Measurements from ENCODE around the gene SLAIN1. TPM values are rescaled to one million over a fixed set of nuclear protein-coding genes. Genes with fewer than 3 reads are reported as not detected.
A peak's percentile ranks its signal among the peaks of the same experiment; 100 is the strongest.

Gene SLAIN1
- total and polyA plus RNA-seq, 2 of the 4 experiments (the other 2 are of a cell fraction) = 0.29 to 0.36 TPM

DNA sequence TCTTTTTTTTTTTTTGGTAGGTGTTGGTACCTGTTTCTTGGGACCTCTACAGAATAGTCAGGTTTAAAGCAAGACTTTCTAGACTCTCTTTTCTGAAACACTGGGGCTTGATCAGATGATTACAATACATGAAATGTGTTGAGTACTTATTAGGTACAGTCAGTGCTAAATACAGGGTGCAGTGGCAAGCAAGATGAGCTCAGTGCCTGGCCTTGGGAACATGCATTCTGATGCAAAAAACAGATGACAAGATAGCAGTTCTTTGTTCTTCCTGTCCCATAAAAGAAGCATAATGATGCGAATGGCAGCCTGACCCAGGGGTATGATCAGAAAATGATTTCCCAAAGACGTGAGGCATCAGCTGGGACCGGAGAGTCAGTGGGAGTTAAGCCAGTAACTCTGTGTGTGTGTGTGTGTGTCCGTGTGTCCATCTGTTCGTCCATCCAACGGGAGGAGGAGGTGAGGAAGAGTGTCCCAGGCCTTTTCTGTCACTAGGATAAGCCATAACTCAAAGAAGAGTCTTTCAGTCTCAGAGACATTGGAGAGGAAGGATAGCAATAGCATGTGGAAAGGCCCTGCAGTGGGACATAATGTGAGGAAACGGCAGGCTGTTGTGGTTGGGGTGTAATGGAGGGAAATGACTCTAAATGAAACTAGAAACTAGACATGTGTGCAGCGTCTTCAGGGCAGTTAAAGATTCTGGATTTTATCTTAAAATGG is 32.2 kb downstream of the SLAIN1 start:
- ATAC-seq (ENCODE audit: low read depth) = no peak
- Histone ChIP-seq H3K79me1 (ENCODE audit: low read depth in 1 of 2, low read length in 2 of 2) (no peaks in the 10 kb centered on the region), H2BK20ac (ENCODE audit: low read depth, low read length) (no peak overlapping the region), H3K9me1 (ENCODE audit: insufficient read depth, low read length) (no peaks in the 10 kb centered on the region), H3K4me3 (ENCODE audit: insufficient read depth, low read depth, low read length) (no peak overlapping the region), H3K4me2 (ENCODE audit: low read depth, low read length) (no peak overlapping the region), H3K23ac (ENCODE audit: low read depth, low read length) (no peak overlapping the region), H3K27me3 (ENCODE audit: control insufficient read depth, insufficient read depth, low read length) (peaks cover 1% of the 10 kb centered on the region; the same call in 1 of the 2 replicates), H3K27ac (ENCODE audit: insufficient read depth, low read length) (no peak overlapping the region), H3K4me1 (ENCODE audit: control insufficient read depth, insufficient read depth, low read length) (no peaks in the 10 kb centered on the region), H3K9me3 (ENCODE audit: control insufficient read depth, insufficient read depth, low read length) (no peaks in the 10 kb centered on the region), H4K20me1 (ENCODE audit: insufficient read depth, low read length) (no peaks in the 10 kb centered on the region), H3K9ac (ENCODE audit: low read depth, low read length) (no peak overlapping the region), H2AK5ac (ENCODE audit: low read depth, low read length) (no peak overlapping the region), H2AK9ac (replicated peaks; ENCODE audit: low read depth, low read length, poor library complexity) (no peak overlapping the region), H2BK15ac (ENCODE audit: low read depth, low read length) (no peak overlapping the region), H2BK5ac (ENCODE audit: low read depth, low read length, poor library complexity, severe bottlenecking) (no peak overlapping the region), H3K14ac (replicated peaks; ENCODE audit: low read depth, low read length) (no peak overlapping the region), H2BK120ac (ENCODE audit: low read depth, low read length) (no peak overlapping the region), H3K56ac (ENCODE audit: extremely low read depth, insufficient read depth, low read length) (no peak overlapping the region), H3K36me3 (ENCODE audit: control insufficient read depth, insufficient read depth, low read length) (no peaks in the 10 kb centered on the region), H4K91ac (ENCODE audit: insufficient read depth, low read depth, low read length) (no peak overlapping the region), H3K4ac (ENCODE audit: low read depth, low read length) (no peak overlapping the region), H4K5ac (ENCODE audit: low read depth, low read length) (no peak overlapping the region), H4K8ac (ENCODE audit: low read depth in 2 of 2, low read length in 2 of 2) (no peak overlapping the region), H3K18ac (ENCODE audit: low read depth, low read length) (no peak overlapping the region), H2AFZ (replicated peaks; ENCODE audit: low read length, poor library complexity) (peak overlapping the region; percentile 32)
- intact Hi-C loops (cut with micrococcal nuclease) = no loop called here
- dilution Hi-C loops (cut with HindIII; ENCODE audit: low sequenced_read_pairs, unreplicated experiment) = no loop called here
- in situ Hi-C loops (cut with MboI; ENCODE audit: low sequenced_read_pairs) = no loop called here
- no peak for DNase-seq
- POLR2A ChIA-PET (ENCODE audit: unreplicated experiment) = no interaction called here
- no TSS peak for BruUV-seq (replicated peaks)
- TF ChIP-seq SMC3 (IDR thresholded peaks at IDR 0.05; ENCODE audit: low read depth, low read length) (no peak), CEBPB (IDR thresholded peaks at IDR 0.05; ENCODE audit: low read depth, low read length) (no peak), BHLHE40 (IDR thresholded peaks at IDR 0.05; ENCODE audit: low read depth, low read length) (no peak), MAFK (IDR thresholded peaks at IDR 0.05; ENCODE audit: low read depth, low read length) (no peak), POLR2A (IDR thresholded peaks at IDR 0.05; ENCODE audit: low read depth, low read length) (no peak), RCOR1 (IDR thresholded peaks at IDR 0.05; ENCODE audit: insufficient replicate concordance, low read length) (no peak), MAZ (IDR thresholded peaks at IDR 0.05; ENCODE audit: borderline replicate concordance, low read depth, low read length) (no peak), FOS (IDR thresholded peaks at IDR 0.05; ENCODE audit: low read depth, low read length) (no peak), RFX5 (IDR thresholded peaks at IDR 0.05; ENCODE audit: low read depth, low read length) (no peak), RAD21 (IDR thresholded peaks at IDR 0.05; ENCODE audit: low read length) (no peak), NFE2L2 (IDR thresholded peaks at IDR 0.05; ENCODE audit: low read depth, low read length) (no peak), CHD1 (IDR thresholded peaks at IDR 0.05; ENCODE audit: low read depth, low read length) (no peak), MXI1 (IDR thresholded peaks at IDR 0.05; ENCODE audit: borderline replicate concordance, low read depth, low read length) (no peak), USF2 (IDR thresholded peaks at IDR 0.05; ENCODE audit: low read depth, low read length) (no peak)
- TF ChIP-seq, protein P1, sequence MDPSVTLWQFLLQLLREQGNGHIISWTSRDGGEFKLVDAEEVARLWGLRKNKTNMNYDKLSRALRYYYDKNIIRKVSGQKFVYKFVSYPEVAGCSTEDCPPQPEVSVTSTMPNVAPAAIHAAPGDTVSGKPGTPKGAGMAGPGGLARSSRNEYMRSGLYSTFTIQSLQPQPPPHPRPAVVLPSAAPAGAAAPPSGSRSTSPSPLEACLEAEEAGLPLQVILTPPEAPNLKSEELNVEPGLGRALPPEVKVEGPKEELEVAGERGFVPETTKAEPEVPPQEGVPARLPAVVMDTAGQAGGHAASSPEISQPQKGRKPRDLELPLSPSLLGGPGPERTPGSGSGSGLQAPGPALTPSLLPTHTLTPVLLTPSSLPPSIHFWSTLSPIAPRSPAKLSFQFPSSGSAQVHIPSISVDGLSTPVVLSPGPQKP (IDR thresholded peaks at IDR 0.05; ENCODE audit: borderline replicate concordance, low read depth, low read length) = no peak
- TF ChIP-seq, protein P2, sequence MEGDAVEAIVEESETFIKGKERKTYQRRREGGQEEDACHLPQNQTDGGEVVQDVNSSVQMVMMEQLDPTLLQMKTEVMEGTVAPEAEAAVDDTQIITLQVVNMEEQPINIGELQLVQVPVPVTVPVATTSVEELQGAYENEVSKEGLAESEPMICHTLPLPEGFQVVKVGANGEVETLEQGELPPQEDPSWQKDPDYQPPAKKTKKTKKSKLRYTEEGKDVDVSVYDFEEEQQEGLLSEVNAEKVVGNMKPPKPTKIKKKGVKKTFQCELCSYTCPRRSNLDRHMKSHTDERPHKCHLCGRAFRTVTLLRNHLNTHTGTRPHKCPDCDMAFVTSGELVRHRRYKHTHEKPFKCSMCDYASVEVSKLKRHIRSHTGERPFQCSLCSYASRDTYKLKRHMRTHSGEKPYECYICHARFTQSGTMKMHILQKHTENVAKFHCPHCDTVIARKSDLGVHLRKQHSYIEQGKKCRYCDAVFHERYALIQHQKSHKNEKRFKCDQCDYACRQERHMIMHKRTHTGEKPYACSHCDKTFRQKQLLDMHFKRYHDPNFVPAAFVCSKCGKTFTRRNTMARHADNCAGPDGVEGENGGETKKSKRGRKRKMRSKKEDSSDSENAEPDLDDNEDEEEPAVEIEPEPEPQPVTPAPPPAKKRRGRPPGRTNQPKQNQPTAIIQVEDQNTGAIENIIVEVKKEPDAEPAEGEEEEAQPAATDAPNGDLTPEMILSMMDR (conservative IDR thresholded peaks at IDR 0.05; ENCODE audit: low read depth, low read length) = no peak
- 60% methylated on average over 2 of the region's 8 CpGs; no CpG with 5 or more reads in 1 of the 2 experiments for WGBS, 2 experiments (ENCODE audit: extremely low coverage in 2 of 2, insufficient read length in 1 of 2)
- CTCF ChIA-PET = no interaction called here
